Measurements from ENCODE around the gene NAV2.

NAV2 gene

GRCh38 chr11:19805376-19805775 is 92.7 kb downstream of the NAV2 start:
- Histone ChIP-seq H3K27me3 (replicated peaks in 2 of 5; ENCODE audit: control insufficient read depth in 4 of 5, insufficient read depth in 5 of 5, low read length in 4 of 5) (peaks cover 0 to 8% (median 0%) of the 10 kb centered on the region in 5 experiments), H3K4me1 (ENCODE audit: control extremely low read depth in 1 of 4, control insufficient read depth in 4 of 4, insufficient read depth in 4 of 4, low read length in 3 of 4) (no peaks in the 10 kb centered on the region), H3K9me3 (ENCODE audit: control extremely low read depth in 1 of 5, control insufficient read depth in 4 of 5, insufficient read depth in 2 of 5, low read depth in 1 of 5, low read length in 4 of 5) (no peaks in the 10 kb centered on the region), H3K36me3 (ENCODE audit: control insufficient read depth in 4 of 4, insufficient read depth in 4 of 4, low read length in 3 of 4) (no peaks in the 10 kb centered on the region), H3K27ac (ENCODE audit: insufficient read depth in 1 of 2, low read depth in 1 of 2, low read length in 2 of 2, poor library complexity in 1 of 2, severe bottlenecking in 2 of 2) (no peak overlapping the region), H3K4me3 (ENCODE audit: control insufficient read depth in 1 of 7, extremely low read depth in 1 of 7, insufficient read depth in 4 of 7, low read depth in 2 of 7, low read length in 6 of 7) (no peak overlapping the region)
- POLR2A ChIA-PET, result no interaction called here
- CTCF ChIA-PET, result interaction anchor here (1.2 kb wide), 1 partner anchor 13 kb away, joined by 3 read pairs; no protein-coding TSS in a partner anchor
- no peak for DNase-seq
- WGBS (ENCODE audit: insufficient coverage), result 97% methylated on average over 3 of the region's 5 CpGs

- ChIA-PET POLR2A (no interaction called here), CTCF (interaction anchor here (1.2 kb wide), 1 partner anchor 13 kb away, joined by 3 read pairs; no protein-coding TSS in a partner anchor)
- 92% methylated on average over 2 of the region's 2 CpGs for WGBS (ENCODE audit: insufficient coverage)
- no peak for DNase-seq
- Histone ChIP-seq H3K9me3 (ENCODE audit: control extremely low read depth in 1 of 5, control insufficient read depth in 4 of 5, insufficient read depth in 2 of 5, low read depth in 1 of 5, low read length in 4 of 5) (no peaks in the 10 kb centered on the region), H3K27me3 (replicated peaks in 2 of 5; ENCODE audit: control insufficient read depth in 4 of 5, insufficient read depth in 5 of 5, low read length in 4 of 5) (peaks cover 0 to 8% (median 0%) of the 10 kb centered on the region in 5 experiments), H3K4me1 (ENCODE audit: control extremely low read depth in 1 of 4, control insufficient read depth in 4 of 4, insufficient read depth in 4 of 4, low read length in 3 of 4) (no peaks in the 10 kb centered on the region), H3K27ac (ENCODE audit: insufficient read depth in 1 of 2, low read depth in 1 of 2, low read length in 2 of 2, poor library complexity in 1 of 2, severe bottlenecking in 2 of 2) (no peak overlapping the region), H3K36me3 (ENCODE audit: control insufficient read depth in 4 of 4, insufficient read depth in 4 of 4, low read length in 3 of 4) (no peaks in the 10 kb centered on the region), H3K4me3 (ENCODE audit: control insufficient read depth in 1 of 7, extremely low read depth in 1 of 7, insufficient read depth in 4 of 7, low read depth in 2 of 7, low read length in 6 of 7) (no peak overlapping the region)
These were observed 93.2 kb downstream of the NAV2 start for GRCh38 chr11:19805827-19806226.

GRCh38 chr11:19806251-19806650 is 93.6 kb downstream of the NAV2 start:
- POLR2A ChIA-PET, result no interaction called here
- CTCF ChIA-PET, result interaction anchor here (0.9 to 1.2 kb wide), 2 partner anchors 14 to 238 kb away, joined by 3 read pairs; no protein-coding TSS in a partner anchor

GRCh38 chr11:19808076-19808911 is 95.7 kb downstream of the NAV2 start:
- H3K27ac ChIP-seq (ENCODE audit: insufficient read depth in 1 of 2, low read depth in 1 of 2, low read length in 2 of 2, poor library complexity in 1 of 2, severe bottlenecking in 2 of 2), result no peak overlapping the region
- H3K4me1 ChIP-seq (ENCODE audit: control extremely low read depth in 1 of 4, control insufficient read depth in 4 of 4, insufficient read depth in 4 of 4, low read length in 3 of 4), result peaks cover 0 to 10% (median 3%) of the 10 kb centered on the region in 4 experiments
- no peak overlapping the region for H3K4me3 ChIP-seq (ENCODE audit: control insufficient read depth in 1 of 7, extremely low read depth in 1 of 7, insufficient read depth in 4 of 7, low read depth in 2 of 7, low read length in 6 of 7)
- no peaks in the 10 kb centered on the region for H3K9me3 ChIP-seq (ENCODE audit: control extremely low read depth in 1 of 5, control insufficient read depth in 4 of 5, insufficient read depth in 2 of 5, low read depth in 1 of 5, low read length in 4 of 5)
- POLR2A ChIA-PET, result no interaction called here
- peaks cover 0 to 3% (median 0%) of the 10 kb centered on the region in 5 experiments for H3K27me3 ChIP-seq (replicated peaks in 2 of 5; ENCODE audit: control insufficient read depth in 4 of 5, insufficient read depth in 5 of 5, low read length in 4 of 5)
- H3K36me3 ChIP-seq (ENCODE audit: control insufficient read depth in 4 of 4, insufficient read depth in 4 of 4, low read length in 3 of 4), result no peaks in the 10 kb centered on the region
- no peak for DNase-seq
- 100% methylated on average over 1 of the region's 1 CpG for WGBS (ENCODE audit: insufficient coverage)
- CTCF ChIA-PET, result interaction anchor here (1.2 to 2.3 kb wide), 3 partner anchors 22 to 248 kb away, joined by 3 to 4 read pairs (median 3); no protein-coding TSS in a partner anchor

More at GRCh38 chr11:19806251-19806650, 93.6 kb downstream of the NAV2 start:
- H3K27ac ChIP-seq (ENCODE audit: insufficient read depth in 1 of 2, low read depth in 1 of 2, low read length in 2 of 2, poor library complexity in 1 of 2, severe bottlenecking in 2 of 2), result no peak overlapping the region
- no peaks in the 10 kb centered on the region for H3K9me3 ChIP-seq (ENCODE audit: control extremely low read depth in 1 of 5, control insufficient read depth in 4 of 5, insufficient read depth in 2 of 5, low read depth in 1 of 5, low read length in 4 of 5)
- peaks cover 0 to 5% (median 0%) of the 10 kb centered on the region in 5 experiments for H3K27me3 ChIP-seq (replicated peaks in 2 of 5; ENCODE audit: control insufficient read depth in 4 of 5, insufficient read depth in 5 of 5, low read length in 4 of 5)
- H3K4me1 ChIP-seq (ENCODE audit: control extremely low read depth in 1 of 4, control insufficient read depth in 4 of 4, insufficient read depth in 4 of 4, low read length in 3 of 4), result peaks cover 0 to 2% (median 0%) of the 10 kb centered on the region in 4 experiments
- H3K4me3 ChIP-seq (ENCODE audit: control insufficient read depth in 1 of 7, extremely low read depth in 1 of 7, insufficient read depth in 4 of 7, low read depth in 2 of 7, low read length in 6 of 7), result no peak overlapping the region
- 100% methylated on average over 1 of the region's 2 CpGs for WGBS (ENCODE audit: insufficient coverage)
- no peaks in the 10 kb centered on the region for H3K36me3 ChIP-seq (ENCODE audit: control insufficient read depth in 4 of 4, insufficient read depth in 4 of 4, low read length in 3 of 4)
- DNase-seq, result no peak

GRCh38 chr11:19810852-19811251 is 98.2 kb downstream of the NAV2 start:
- 92% methylated on average over 3 of the region's 4 CpGs for WGBS (ENCODE audit: insufficient coverage)

GRCh38 chr11:19811380-19811779 is 98.7 kb downstream of the NAV2 start:
- H3K36me3 ChIP-seq (ENCODE audit: control insufficient read depth in 4 of 4, insufficient read depth in 4 of 4, low read length in 3 of 4), result no peaks in the 10 kb centered on the region

More at GRCh38 chr11:19810852-19811251, 98.2 kb downstream of the NAV2 start:
- no peak overlapping the region for H3K27ac ChIP-seq (ENCODE audit: insufficient read depth in 1 of 2, low read depth in 1 of 2, low read length in 2 of 2, poor library complexity in 1 of 2, severe bottlenecking in 2 of 2)
- H3K4me3 ChIP-seq (ENCODE audit: control insufficient read depth in 1 of 7, extremely low read depth in 1 of 7, insufficient read depth in 4 of 7, low read depth in 2 of 7, low read length in 6 of 7), result no peak overlapping the region
- no peak for DNase-seq
- H3K36me3 ChIP-seq (ENCODE audit: control insufficient read depth in 4 of 4, insufficient read depth in 4 of 4, low read length in 3 of 4), result no peaks in the 10 kb centered on the region
- H3K27me3 ChIP-seq (replicated peaks in 2 of 5; ENCODE audit: control insufficient read depth in 4 of 5, insufficient read depth in 5 of 5, low read length in 4 of 5), result no peaks in the 10 kb centered on the region
- ChIA-PET POLR2A (no interaction called here), CTCF (interaction anchor here (1.1 kb wide), 2 partner anchors 248 to 255 kb away, joined by 3 to 6 read pairs; no protein-coding TSS in a partner anchor)
- no peaks in the 10 kb centered on the region for H3K9me3 ChIP-seq (ENCODE audit: control extremely low read depth in 1 of 5, control insufficient read depth in 4 of 5, insufficient read depth in 2 of 5, low read depth in 1 of 5, low read length in 4 of 5)
- peaks cover 0 to 10% (median 3%) of the 10 kb centered on the region in 4 experiments for H3K4me1 ChIP-seq (ENCODE audit: control extremely low read depth in 1 of 4, control insufficient read depth in 4 of 4, insufficient read depth in 4 of 4, low read length in 3 of 4)

GRCh38 chr11:19812096-19812495 is 99.5 kb downstream of the NAV2 start:
- 100% methylated on average over 1 of the region's 1 CpG for WGBS (ENCODE audit: insufficient coverage)
- no peak overlapping the region for H3K27ac ChIP-seq (ENCODE audit: insufficient read depth in 1 of 2, low read depth in 1 of 2, low read length in 2 of 2, poor library complexity in 1 of 2, severe bottlenecking in 2 of 2)
- ChIA-PET CTCF (interaction anchor here (1.1 kb wide), 1 partner anchor 256 kb away, joined by 3 read pairs; no protein-coding TSS in a partner anchor), POLR2A (no interaction called here)
- H3K36me3 ChIP-seq (ENCODE audit: control insufficient read depth in 4 of 4, insufficient read depth in 4 of 4, low read length in 3 of 4), result no peaks in the 10 kb centered on the region
- no peaks in the 10 kb centered on the region for H3K27me3 ChIP-seq (replicated peaks in 2 of 5; ENCODE audit: control insufficient read depth in 4 of 5, insufficient read depth in 5 of 5, low read length in 4 of 5)
- H3K4me1 ChIP-seq (ENCODE audit: control extremely low read depth in 1 of 4, control insufficient read depth in 4 of 4, insufficient read depth in 4 of 4, low read length in 3 of 4), result peaks cover 0 to 10% (median 3%) of the 10 kb centered on the region in 4 experiments
- H3K9me3 ChIP-seq (ENCODE audit: control extremely low read depth in 1 of 5, control insufficient read depth in 4 of 5, insufficient read depth in 2 of 5, low read depth in 1 of 5, low read length in 4 of 5), result no peaks in the 10 kb centered on the region
- no peak for DNase-seq
- H3K4me3 ChIP-seq (ENCODE audit: control insufficient read depth in 1 of 7, extremely low read depth in 1 of 7, insufficient read depth in 4 of 7, low read depth in 2 of 7, low read length in 6 of 7), result no peak overlapping the region

More at GRCh38 chr11:19811380-19811779, 98.7 kb downstream of the NAV2 start:
- H3K4me3 ChIP-seq (ENCODE audit: control insufficient read depth in 1 of 7, extremely low read depth in 1 of 7, insufficient read depth in 4 of 7, low read depth in 2 of 7, low read length in 6 of 7), result no peak overlapping the region
- peaks cover 0 to 10% (median 3%) of the 10 kb centered on the region in 4 experiments for H3K4me1 ChIP-seq (ENCODE audit: control extremely low read depth in 1 of 4, control insufficient read depth in 4 of 4, insufficient read depth in 4 of 4, low read length in 3 of 4)
- no peaks in the 10 kb centered on the region for H3K27me3 ChIP-seq (replicated peaks in 2 of 5; ENCODE audit: control insufficient read depth in 4 of 5, insufficient read depth in 5 of 5, low read length in 4 of 5)
- CTCF ChIA-PET, result interaction anchor here (1.1 kb wide), 2 partner anchors 248 to 255 kb away, joined by 3 to 6 read pairs; no protein-coding TSS in a partner anchor
- no CpG with 5 or more reads among the region's 1 CpG for WGBS (ENCODE audit: insufficient coverage)
- peak in 2 of 3 donors; percentile 23 to 36 for DNase-seq
- no peaks in the 10 kb centered on the region for H3K9me3 ChIP-seq (ENCODE audit: control extremely low read depth in 1 of 5, control insufficient read depth in 4 of 5, insufficient read depth in 2 of 5, low read depth in 1 of 5, low read length in 4 of 5)
- POLR2A ChIA-PET, result no interaction called here
- no peak overlapping the region for H3K27ac ChIP-seq (ENCODE audit: insufficient read depth in 1 of 2, low read depth in 1 of 2, low read length in 2 of 2, poor library complexity in 1 of 2, severe bottlenecking in 2 of 2)
